OCI-LY1 (cell line): ENCODE data around the gene AKR1C2.

Experiments
- H2AFZ ChIP-seq: fragments of 200-600 bp; sonication (generic), shearing (Covaris generic); 2 replicates; pipeline ENCODE4 v1.6.0; 2014; ENCODE audit warnings: antibody characterized with exemption, mild to moderate bottlenecking, low read length
- H3F3A ChIP-seq: fragments of 200-600 bp; sonication (generic), shearing (Covaris generic); 2 replicates; pipeline ENCODE4 v1.6.0; 2014; ENCODE audit warnings: mild to moderate bottlenecking, antibody characterized with exemption, low read length, moderate library complexity; ENCODE audit not compliant: insufficient read depth
- H3K27ac ChIP-seq: fragments of 200-600 bp; sonication (generic); 2 replicates; pipeline ENCODE4 v1.5.1; 2014; ENCODE audit warnings: low read length, mixed run types, mild to moderate bottlenecking, low read depth; ENCODE audit not compliant: poor library complexity, severe bottlenecking
- H3K27me3 ChIP-seq: fragments of 200-600 bp; sonication (generic); 2 replicates; pipeline ENCODE4 v1.6.0; 2014; ENCODE audit warnings: antibody characterized with exemption, mild to moderate bottlenecking, low read length, moderate library complexity; ENCODE audit not compliant: insufficient read depth
- H3K36me3 ChIP-seq: fragments of 200-600 bp; sonication (generic); 2 replicates; pipeline ENCODE4 v1.6.1; 2014; ENCODE audit warnings: mild to moderate bottlenecking, antibody characterized with exemption, low read length, moderate library complexity, mixed read lengths; ENCODE audit not compliant: insufficient read depth
- H3K4me1 ChIP-seq: fragments of 200-600 bp; sonication (generic); 2 replicates; pipeline ENCODE4 v1.5.1; 2014; ENCODE audit warnings: mild to moderate bottlenecking, low read length, moderate library complexity; ENCODE audit not compliant: insufficient read depth, severe bottlenecking
- H3K4me2 ChIP-seq: fragments of 200-600 bp; sonication (generic), shearing (Covaris generic); 2 replicates; pipeline ENCODE4 v1.6.1; 2014; ENCODE audit warnings: low read length
- H3K4me3 ChIP-seq: fragments of 200-600 bp; sonication (generic); 2 replicates; pipeline ENCODE4 v1.5.1; 2014; ENCODE audit warnings: low read length, low read depth, mild to moderate bottlenecking, mixed read lengths; ENCODE audit not compliant: poor library complexity, severe bottlenecking
- H3K79me2 ChIP-seq: fragments of 200-600 bp; shearing (Covaris generic); 2 replicates; pipeline ENCODE4 v1.6.1; 2016; ENCODE audit warnings: mixed run types, low read length, mixed read lengths; ENCODE audit not compliant: insufficient read depth
- H3K9ac ChIP-seq: fragments of 200-600 bp; sonication (generic), shearing (Covaris generic); 2 replicates; pipeline ENCODE4 v1.6.1; 2014; ENCODE audit warnings: mild to moderate bottlenecking, low read length, mixed read lengths
- H3K9me2 ChIP-seq: fragments of 200-600 bp; sonication (generic), shearing (Covaris generic); 2 replicates; pipeline ENCODE4 v1.6.1; 2014; ENCODE audit warnings: low read depth, mild to moderate bottlenecking, low read length, mixed read lengths
- H3K9me3 ChIP-seq: fragments of 200-600 bp; shearing (Covaris generic); 2 replicates; pipeline ENCODE4 v1.6.1; 2014; ENCODE audit warnings: low read length, mixed read lengths
- H4K20me1 ChIP-seq: fragments of 200-600 bp; sonication (generic), shearing (Covaris generic); 2 replicates; pipeline ENCODE4 v1.6.0; 2016; ENCODE audit warnings: mild to moderate bottlenecking, low read length; ENCODE audit not compliant: insufficient read depth
- EZH2 ChIP-seq: fragments of 200-600 bp; sonication (generic), shearing (Covaris generic); IDR thresholded peaks from 2 replicates; pipeline ENCODE4 v1.8.0; 2017; ENCODE audit warnings: borderline replicate concordance, mixed run types, mild to moderate bottlenecking, antibody characterized with exemption, low read length, moderate library complexity, mixed read lengths
- TF ChIP-seq, protein P1 (sequence below): fragments of 200-600 bp; sonication (generic), shearing (Covaris generic); IDR thresholded peaks from 2 replicates; pipeline ENCODE4 v1.5.1; 2017; ENCODE audit warnings: mild to moderate bottlenecking, antibody characterized with exemption, low read length, moderate library complexity, mixed read lengths

AKR1C2 gene

GRCh38 chr10:5046410-5046809, 42.8 kb upstream of the AKR1C2 start:
- Histone ChIP-seq H3K4me2 (no peak overlapping the region), H3K9ac (no peak overlapping the region), H3K9me3 (no peaks in the 10 kb centered on the region), H3F3A (no peaks in the 10 kb centered on the region), H3K4me3 (no peak overlapping the region), H3K36me3 (no peaks in the 10 kb centered on the region), H3K27me3 (no peaks in the 10 kb centered on the region), H3K27ac (no peak overlapping the region), H4K20me1 (no peaks in the 10 kb centered on the region), H3K9me2 (no peaks in the 10 kb centered on the region), H3K79me2 (no peaks in the 10 kb centered on the region), H3K4me1 (no peaks in the 10 kb centered on the region), H2AFZ (no peak overlapping the region)
- TF ChIP-seq, protein P1, sequence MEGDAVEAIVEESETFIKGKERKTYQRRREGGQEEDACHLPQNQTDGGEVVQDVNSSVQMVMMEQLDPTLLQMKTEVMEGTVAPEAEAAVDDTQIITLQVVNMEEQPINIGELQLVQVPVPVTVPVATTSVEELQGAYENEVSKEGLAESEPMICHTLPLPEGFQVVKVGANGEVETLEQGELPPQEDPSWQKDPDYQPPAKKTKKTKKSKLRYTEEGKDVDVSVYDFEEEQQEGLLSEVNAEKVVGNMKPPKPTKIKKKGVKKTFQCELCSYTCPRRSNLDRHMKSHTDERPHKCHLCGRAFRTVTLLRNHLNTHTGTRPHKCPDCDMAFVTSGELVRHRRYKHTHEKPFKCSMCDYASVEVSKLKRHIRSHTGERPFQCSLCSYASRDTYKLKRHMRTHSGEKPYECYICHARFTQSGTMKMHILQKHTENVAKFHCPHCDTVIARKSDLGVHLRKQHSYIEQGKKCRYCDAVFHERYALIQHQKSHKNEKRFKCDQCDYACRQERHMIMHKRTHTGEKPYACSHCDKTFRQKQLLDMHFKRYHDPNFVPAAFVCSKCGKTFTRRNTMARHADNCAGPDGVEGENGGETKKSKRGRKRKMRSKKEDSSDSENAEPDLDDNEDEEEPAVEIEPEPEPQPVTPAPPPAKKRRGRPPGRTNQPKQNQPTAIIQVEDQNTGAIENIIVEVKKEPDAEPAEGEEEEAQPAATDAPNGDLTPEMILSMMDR: no peak
- no peak for TF ChIP-seq EZH2

GRCh38 chr10:5045095-5045494, 41.4 kb upstream of the AKR1C2 start:
- Histone ChIP-seq H3K4me1 (no peaks in the 10 kb centered on the region), H3K4me2 (no peak overlapping the region), H2AFZ (no peak overlapping the region), H3K9me3 (no peaks in the 10 kb centered on the region), H3K27me3 (no peaks in the 10 kb centered on the region), H3K9ac (no peak overlapping the region), H4K20me1 (no peaks in the 10 kb centered on the region), H3K9me2 (no peaks in the 10 kb centered on the region), H3K36me3 (no peaks in the 10 kb centered on the region), H3K27ac (no peak overlapping the region), H3K4me3 (no peak overlapping the region), H3F3A (no peaks in the 10 kb centered on the region), H3K79me2 (no peaks in the 10 kb centered on the region)
- TF ChIP-seq EZH2: no peak
- TF ChIP-seq, protein P1: no peak

GRCh38 chr10:5043716-5044115, 40.1 kb upstream of the AKR1C2 start:
- Histone ChIP-seq H3K9me3 (no peaks in the 10 kb centered on the region), H2AFZ (no peak overlapping the region), H3K79me2 (no peaks in the 10 kb centered on the region), H3K4me1 (no peaks in the 10 kb centered on the region), H3K4me2 (no peak overlapping the region), H3K27ac (no peak overlapping the region), H3F3A (no peaks in the 10 kb centered on the region), H3K4me3 (no peak overlapping the region), H4K20me1 (no peaks in the 10 kb centered on the region), H3K27me3 (no peaks in the 10 kb centered on the region), H3K36me3 (no peaks in the 10 kb centered on the region), H3K9ac (no peak overlapping the region), H3K9me2 (no peaks in the 10 kb centered on the region)
- no peak for TF ChIP-seq EZH2
- TF ChIP-seq, protein P1: no peak
